ENCODE results near the gene MLLT10. TPM values are rescaled to one million over a fixed set of nuclear protein-coding genes. Genes with fewer than 3 reads are reported as not detected.

The MLLT10 gene
- total RNA-seq, 1 experiment from 2014 or later: 45.2 TPM

DNA sequence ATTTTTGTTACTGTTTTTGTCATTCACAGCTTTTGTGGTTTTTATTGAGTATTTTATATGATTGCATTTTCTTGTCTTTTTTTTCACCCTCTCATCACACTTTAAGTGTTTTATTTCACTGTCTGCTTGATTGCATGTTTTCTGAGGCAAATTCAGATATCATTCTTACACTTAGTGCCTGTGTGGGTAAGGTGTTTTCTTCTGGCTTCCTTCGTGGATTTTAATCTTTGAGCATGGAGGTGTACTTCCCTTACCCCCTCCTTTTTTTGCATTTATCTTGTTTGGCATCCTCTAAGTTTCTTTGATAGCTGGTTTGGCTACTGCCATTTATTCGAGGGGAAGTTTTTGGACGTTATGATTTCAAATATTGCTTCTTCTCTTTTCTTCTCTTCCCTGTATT is 127.9 kb downstream of the MLLT10 start:
- Histone ChIP-seq H3K27ac (ENCODE audit: low read depth, low read length) (no peak overlapping the region), H3K4me3 (replicated peaks in 1 of 2; ENCODE audit: low read depth in 1 of 2, low read length in 2 of 2) (no peak overlapping the region), H3K9me3 (ENCODE audit: control insufficient read depth in 1 of 2, insufficient read depth in 1 of 2, low read depth in 1 of 2, low read length in 2 of 2) (no peaks in the 10 kb centered on the region), H3K36me3 (ENCODE audit: control insufficient read depth in 1 of 2, insufficient read depth in 2 of 2, low read length in 2 of 2) (no peaks in the 10 kb centered on the region), H3K9ac (ENCODE audit: low read length) (no peak overlapping the region), H4K20me1 (ENCODE audit: insufficient read depth) (0 out of 2 replicates have a peak, but pooled peaks cover 2% of the 10 kb centered on the region), H3K27me3 (ENCODE audit: insufficient read depth, low read length) (no peaks in the 10 kb centered on the region), H3K4me1 (ENCODE audit: control insufficient read depth in 1 of 2, insufficient read depth in 2 of 2, low read length in 2 of 2) (no peaks in the 10 kb centered on the region), H2AFZ (ENCODE audit: low read depth, low read length, poor library complexity, severe bottlenecking) (no peak overlapping the region), H3K79me2 (ENCODE audit: insufficient read depth, low read length) (peaks cover 91% of the 10 kb centered on the region), H3K4me2 (ENCODE audit: low read length) (no peak overlapping the region), H3K9me2 (ENCODE audit: insufficient read depth) (no peaks in the 10 kb centered on the region)
- ChIA-PET CTCF (no interaction called here), POLR2A (no interaction called here), RAD21 (ENCODE audit: low non-redundant PET in 1 of 2, low total read pairs in 2 of 2, uncharacterized antibody in 2 of 2, unreplicated experiment in 2 of 2) (no interaction called here)
- intact Hi-C loops (cut with micrococcal nuclease): no loop called here
- DNase-seq (ENCODE audit: low read depth, low spot score) (no peak), ATAC-seq (no peak)
- no peak for TF ChIP-seq JUND (IDR thresholded peaks at IDR 0.05)
- no peak for TF ChIP-seq POLR2AphosphoS5 (IDR thresholded peaks at IDR 0.05; ENCODE audit: low read depth, low read length)
- TF ChIP-seq CEBPB (IDR thresholded peaks at IDR 0.05; ENCODE audit: low read depth): no peak
- TF ChIP-seq EZH2phosphoT487 (IDR thresholded peaks at IDR 0.05; ENCODE audit: borderline replicate concordance): no peak
- TF ChIP-seq, protein P1, sequence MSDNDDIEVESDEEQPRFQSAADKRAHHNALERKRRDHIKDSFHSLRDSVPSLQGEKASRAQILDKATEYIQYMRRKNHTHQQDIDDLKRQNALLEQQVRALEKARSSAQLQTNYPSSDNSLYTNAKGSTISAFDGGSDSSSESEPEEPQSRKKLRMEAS (IDR thresholded peaks at IDR 0.05): no peak
- TF ChIP-seq SRF (IDR thresholded peaks at IDR 0.05; ENCODE audit: low read depth): no peak
- no peak for TF ChIP-seq SP1 (IDR thresholded peaks at IDR 0.05; ENCODE audit: low read depth)
- TF ChIP-seq CBX3 (IDR thresholded peaks at IDR 0.05; ENCODE audit: low read depth): no peak
- no peak for TF ChIP-seq RAD21 (IDR thresholded peaks at IDR 0.05; ENCODE audit: low read depth)
- no peak for TF ChIP-seq POLR2A (IDR thresholded peaks at IDR 0.05; ENCODE audit: borderline replicate concordance, extremely low read depth, insufficient read depth, insufficient read length)
- TF ChIP-seq EZH2 (IDR thresholded peaks at IDR 0.05): no peak
- BruUV-seq (replicated peaks): no TSS peak

DNA sequence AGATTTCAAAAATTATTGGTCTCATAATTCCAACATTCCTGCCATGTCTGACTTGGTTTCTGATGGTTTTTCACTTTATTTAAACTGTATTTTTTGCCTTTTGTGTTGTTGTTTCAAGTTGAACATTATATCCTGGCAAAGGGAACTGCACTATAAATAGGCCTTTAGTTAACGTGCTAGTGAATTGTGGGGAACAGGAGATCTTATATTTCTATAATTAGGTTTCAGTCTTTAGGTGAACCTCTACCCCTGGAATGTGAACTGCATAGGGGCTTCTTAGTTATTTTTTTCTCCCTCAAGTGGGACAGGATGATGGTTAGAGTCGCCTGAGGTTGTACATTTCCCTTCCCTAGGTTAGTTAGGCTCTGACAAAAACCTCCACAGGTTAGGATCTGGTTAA is 128.6 kb downstream of the MLLT10 start:
- no peak for DNase-seq (ENCODE audit: low read depth, low spot score)
- H3K27me3 ChIP-seq (ENCODE audit: insufficient read depth, low read length): no peaks in the 10 kb centered on the region
- H3K9me3 ChIP-seq (ENCODE audit: control insufficient read depth in 1 of 2, insufficient read depth in 1 of 2, low read depth in 1 of 2, low read length in 2 of 2): no peaks in the 10 kb centered on the region
- ChIA-PET POLR2A (no interaction called here), CTCF (no interaction called here), RAD21 (ENCODE audit: low non-redundant PET in 1 of 2, low total read pairs in 2 of 2, uncharacterized antibody in 2 of 2, unreplicated experiment in 2 of 2) (no interaction called here)
- no peak overlapping the region for H3K4me2 ChIP-seq (ENCODE audit: low read length)
- intact Hi-C loops (cut with micrococcal nuclease): no loop called here
- no peak overlapping the region for H3K9ac ChIP-seq (ENCODE audit: low read length)
- H3K79me2 ChIP-seq (ENCODE audit: insufficient read depth, low read length): peaks cover 93% of the 10 kb centered on the region
- H4K20me1 ChIP-seq (ENCODE audit: insufficient read depth): 0 out of 2 replicates have a peak, but pooled peaks cover 3% of the 10 kb centered on the region
- H2AFZ ChIP-seq (ENCODE audit: low read depth, low read length, poor library complexity, severe bottlenecking): no peak overlapping the region
- H3K9me2 ChIP-seq (ENCODE audit: insufficient read depth): peaks cover 1% of the 10 kb centered on the region; the same call in 1 of the 2 replicates
- H3K36me3 ChIP-seq (ENCODE audit: control insufficient read depth in 1 of 2, insufficient read depth in 2 of 2, low read length in 2 of 2): no peaks in the 10 kb centered on the region
- no peak overlapping the region for H3K4me3 ChIP-seq (replicated peaks in 1 of 2; ENCODE audit: low read depth in 1 of 2, low read length in 2 of 2)
- BruUV-seq (replicated peaks): no TSS peak
- ATAC-seq: no peak
- H3K27ac ChIP-seq (ENCODE audit: low read depth, low read length): no peak overlapping the region
- TF ChIP-seq RAD21 (IDR thresholded peaks at IDR 0.05; ENCODE audit: low read depth) (no peak), ZNF274 (IDR thresholded peaks at IDR 0.05; ENCODE audit: low read depth, low read length) (no peak), EGR1 (IDR thresholded peaks at IDR 0.05; ENCODE audit: low read depth) (no peak), ELF1 (IDR thresholded peaks at IDR 0.05; ENCODE audit: borderline replicate concordance, low read depth) (no peak), POLR2AphosphoS5 (IDR thresholded peaks at IDR 0.05; ENCODE audit: low read depth, low read length) (no peak), SIN3A (IDR thresholded peaks at IDR 0.05; ENCODE audit: low read depth) (no peak), EZH2phosphoT487 (IDR thresholded peaks at IDR 0.05; ENCODE audit: borderline replicate concordance) (no peak), CEBPB (IDR thresholded peaks at IDR 0.05; ENCODE audit: low read depth) (no peak), POLR2A (IDR thresholded peaks at IDR 0.05; ENCODE audit: borderline replicate concordance, extremely low read depth, insufficient read depth, insufficient read length) (no peak), FOSL1 (IDR thresholded peaks at IDR 0.05; ENCODE audit: low read depth) (no peak), YY1 (IDR thresholded peaks at IDR 0.05; ENCODE audit: extremely low read depth, insufficient replicate concordance, low read depth, low read length) (no peak), CBX3 (IDR thresholded peaks at IDR 0.05; ENCODE audit: low read depth) (no peak), EZH2 (IDR thresholded peaks at IDR 0.05) (no peak)
- TF ChIP-seq, protein P2, sequence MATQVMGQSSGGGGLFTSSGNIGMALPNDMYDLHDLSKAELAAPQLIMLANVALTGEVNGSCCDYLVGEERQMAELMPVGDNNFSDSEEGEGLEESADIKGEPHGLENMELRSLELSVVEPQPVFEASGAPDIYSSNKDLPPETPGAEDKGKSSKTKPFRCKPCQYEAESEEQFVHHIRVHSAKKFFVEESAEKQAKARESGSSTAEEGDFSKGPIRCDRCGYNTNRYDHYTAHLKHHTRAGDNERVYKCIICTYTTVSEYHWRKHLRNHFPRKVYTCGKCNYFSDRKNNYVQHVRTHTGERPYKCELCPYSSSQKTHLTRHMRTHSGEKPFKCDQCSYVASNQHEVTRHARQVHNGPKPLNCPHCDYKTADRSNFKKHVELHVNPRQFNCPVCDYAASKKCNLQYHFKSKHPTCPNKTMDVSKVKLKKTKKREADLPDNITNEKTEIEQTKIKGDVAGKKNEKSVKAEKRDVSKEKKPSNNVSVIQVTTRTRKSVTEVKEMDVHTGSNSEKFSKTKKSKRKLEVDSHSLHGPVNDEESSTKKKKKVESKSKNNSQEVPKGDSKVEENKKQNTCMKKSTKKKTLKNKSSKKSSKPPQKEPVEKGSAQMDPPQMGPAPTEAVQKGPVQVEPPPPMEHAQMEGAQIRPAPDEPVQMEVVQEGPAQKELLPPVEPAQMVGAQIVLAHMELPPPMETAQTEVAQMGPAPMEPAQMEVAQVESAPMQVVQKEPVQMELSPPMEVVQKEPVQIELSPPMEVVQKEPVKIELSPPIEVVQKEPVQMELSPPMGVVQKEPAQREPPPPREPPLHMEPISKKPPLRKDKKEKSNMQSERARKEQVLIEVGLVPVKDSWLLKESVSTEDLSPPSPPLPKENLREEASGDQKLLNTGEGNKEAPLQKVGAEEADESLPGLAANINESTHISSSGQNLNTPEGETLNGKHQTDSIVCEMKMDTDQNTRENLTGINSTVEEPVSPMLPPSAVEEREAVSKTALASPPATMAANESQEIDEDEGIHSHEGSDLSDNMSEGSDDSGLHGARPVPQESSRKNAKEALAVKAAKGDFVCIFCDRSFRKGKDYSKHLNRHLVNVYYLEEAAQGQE (IDR thresholded peaks at IDR 0.05; ENCODE audit: low read depth): no peak
- TF ChIP-seq, protein P1 (IDR thresholded peaks at IDR 0.05): no peak
- TF ChIP-seq, protein P3, sequence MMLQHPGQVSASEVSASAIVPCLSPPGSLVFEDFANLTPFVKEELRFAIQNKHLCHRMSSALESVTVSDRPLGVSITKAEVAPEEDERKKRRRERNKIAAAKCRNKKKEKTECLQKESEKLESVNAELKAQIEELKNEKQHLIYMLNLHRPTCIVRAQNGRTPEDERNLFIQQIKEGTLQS (IDR thresholded peaks at IDR 0.05): no peak
- no peaks in the 10 kb centered on the region for H3K4me1 ChIP-seq (ENCODE audit: control insufficient read depth in 1 of 2, insufficient read depth in 2 of 2, low read length in 2 of 2)
